DMS153 (cell line): ENCODE results near the gene DNAH12.
"Not testable (repeated sequence)": the region's sequence is repeated elsewhere in the genome, so short reads cannot be mapped to it uniquely, and the experiment has no call there.

Source experiments
- DNase-seq: peaks from one replicate; lab custom pipeline; 2025; lab: John Stamatoyannopoulos, UW

DNAH12 gene

GRCh38 chr3:57303520-57303919, 240.6 kb downstream of the DNAH12 start:
- DNase-seq: not testable (repeated sequence)

GRCh38 chr3:57298041-57298440, 246.1 kb downstream of the DNAH12 start:
- no peak for DNase-seq

- no peak for DNase-seq
These were observed 251.1 kb downstream of the DNAH12 start for GRCh38 chr3:57292897-57293526.

- no peak for DNase-seq
These were observed 251.8 kb downstream of the DNAH12 start, which contains the start of gene ASB14 for GRCh38 chr3:57292159-57292896. Gene ASB14 (minus strand): TSS chr3:57292685. CDS start chr3:57292033, 652 bp downstream.

- no peak for DNase-seq
These were observed 255.7 kb downstream of the DNAH12 start for GRCh38 chr3:57288403-57288802.

- DNase-seq: no peak
These were observed 256.9 kb downstream of the DNAH12 start for GRCh38 chr3:57287205-57287604.

GRCh38 chr3:57283334-57283733, 260.8 kb downstream of the DNAH12 start:
- no peak for DNase-seq

- DNase-seq: no peak
These were observed 262.4 kb downstream of the DNAH12 start for GRCh38 chr3:57281715-57282114.

- DNase-seq: no peak
These were observed 264.5 kb downstream of the DNAH12 start for GRCh38 chr3:57279685-57280084.

- no peak for DNase-seq
These were observed 265.9 kb downstream of the DNAH12 start for GRCh38 chr3:57278237-57278636.

- no peak for DNase-seq
These were observed 268.8 kb downstream of the DNAH12 start for GRCh38 chr3:57275393-57275792.

- DNase-seq: no peak
These were observed 269.3 kb downstream of the DNAH12 start for GRCh38 chr3:57274845-57275244.

- no peak for DNase-seq
These were observed 275.7 kb downstream of the DNAH12 start for GRCh38 chr3:57268416-57268815.

- no peak for DNase-seq
These were observed 282.2 kb downstream of the DNAH12 start for GRCh38 chr3:57261929-57262328.

GRCh38 chr3:57261119-57261518, 283.0 kb downstream of the DNAH12 start:
- no peak for DNase-seq

- no peak for DNase-seq
These were observed 286.5 kb downstream of the DNAH12 start for GRCh38 chr3:57257678-57258077.

GRCh38 chr3:57256844-57257243, 287.3 kb downstream of the DNAH12 start:
- no peak for DNase-seq

- no peak for DNase-seq
These were observed 291.7 kb downstream of the DNAH12 start for GRCh38 chr3:57252404-57252803.

GRCh38 chr3:57244946-57245345, 299.2 kb downstream of the DNAH12 start:
- DNase-seq: no peak
